ENCODE measurements around the gene LMO4.

The LMO4 gene

GRCh38 chr1:87328272-87329050 lies at the start of gene LMO4:
LMO4 (plus strand) TSS chr1:87328880; CDS start chr1:87332016, 3,136 bp downstream.
- peak; percentile 70 for DNase-seq

DNA sequence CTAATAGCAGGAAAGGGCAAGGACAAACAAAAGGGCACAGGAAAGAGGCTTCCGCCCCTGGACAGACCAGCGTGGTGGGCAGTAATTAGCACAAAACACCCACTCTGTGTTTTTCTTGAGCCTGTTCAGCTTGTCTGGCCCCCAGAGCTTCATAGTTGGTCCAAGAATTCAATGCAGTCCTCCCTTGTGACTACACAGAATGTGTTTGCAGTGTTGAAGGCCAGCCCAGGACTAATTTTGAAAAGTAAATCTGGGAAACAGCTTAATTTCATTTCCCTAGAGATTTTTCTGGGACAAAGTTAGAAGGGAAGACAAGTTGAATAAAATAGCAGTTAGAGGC lies 49.2 kb upstream of the LMO4 start:
- no peak for DNase-seq

DNA sequence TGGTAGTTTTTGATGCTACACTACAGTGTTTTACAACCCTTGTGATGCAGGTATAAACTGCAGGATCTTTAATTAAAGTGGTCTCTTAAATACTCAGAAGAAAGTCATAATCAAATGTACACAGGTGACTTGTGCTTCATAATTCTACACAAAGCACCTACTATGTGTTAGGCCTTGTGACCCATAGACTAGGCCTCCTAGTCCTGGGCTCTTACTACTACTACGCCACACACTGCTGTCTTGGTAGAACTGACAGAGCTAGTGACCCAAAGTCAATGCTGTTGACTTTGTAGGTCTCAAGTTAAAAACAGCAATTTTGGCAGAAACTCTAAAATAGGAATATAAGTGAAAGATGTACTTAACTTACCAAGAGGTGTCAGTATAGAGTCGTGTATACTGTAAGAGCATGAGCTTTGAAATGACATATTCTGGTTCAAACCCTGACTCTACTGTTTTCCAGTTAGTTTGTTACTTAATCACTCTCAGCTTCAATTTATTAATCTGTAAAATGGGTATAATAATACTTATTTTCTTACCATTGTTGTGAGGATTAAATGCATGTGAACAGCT lies 48.6 kb upstream of the LMO4 start:
- DNase-seq, result no peak

DNA sequence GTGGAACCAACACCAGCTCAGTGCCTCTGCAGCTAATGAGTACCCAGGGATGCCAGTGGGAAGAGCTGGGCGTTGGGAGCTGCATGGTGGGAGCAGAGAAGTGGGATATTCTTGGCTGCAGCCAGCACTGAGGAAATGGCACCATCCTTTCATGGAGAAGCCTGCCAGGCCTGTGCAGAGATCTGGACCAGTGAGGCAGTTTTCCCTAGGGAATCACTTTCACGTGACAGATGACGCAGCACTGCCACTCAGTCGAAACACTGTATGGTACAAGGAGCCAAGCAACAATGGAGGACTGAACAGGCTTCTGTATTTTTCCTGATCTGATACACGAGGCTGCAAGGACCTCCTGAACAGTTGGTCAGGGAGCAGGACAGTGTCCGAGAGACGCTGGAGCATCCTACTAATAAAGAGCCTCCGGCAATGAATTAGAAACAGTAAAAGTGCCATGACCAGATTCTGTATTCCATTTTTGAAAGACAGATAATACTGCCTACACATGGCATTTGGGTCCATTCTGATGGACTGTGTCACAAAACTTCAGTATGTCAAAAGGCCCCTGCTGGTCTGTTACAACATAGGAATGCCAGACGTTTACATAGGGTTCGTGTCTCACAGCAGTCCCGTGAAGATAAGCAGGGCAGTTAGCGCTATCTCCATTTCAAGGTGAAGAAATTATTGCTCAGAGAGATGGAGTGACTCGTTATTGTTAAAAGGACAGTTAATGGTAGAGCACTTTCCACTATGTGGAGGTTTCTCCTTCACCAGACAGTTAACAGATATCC lies 44.0 kb upstream of the LMO4 start:
- no peak for DNase-seq

- no peak for DNase-seq
Measured at GRCh38 chr1:87291107-87291506, 37.6 kb upstream of the LMO4 start.

DNA sequence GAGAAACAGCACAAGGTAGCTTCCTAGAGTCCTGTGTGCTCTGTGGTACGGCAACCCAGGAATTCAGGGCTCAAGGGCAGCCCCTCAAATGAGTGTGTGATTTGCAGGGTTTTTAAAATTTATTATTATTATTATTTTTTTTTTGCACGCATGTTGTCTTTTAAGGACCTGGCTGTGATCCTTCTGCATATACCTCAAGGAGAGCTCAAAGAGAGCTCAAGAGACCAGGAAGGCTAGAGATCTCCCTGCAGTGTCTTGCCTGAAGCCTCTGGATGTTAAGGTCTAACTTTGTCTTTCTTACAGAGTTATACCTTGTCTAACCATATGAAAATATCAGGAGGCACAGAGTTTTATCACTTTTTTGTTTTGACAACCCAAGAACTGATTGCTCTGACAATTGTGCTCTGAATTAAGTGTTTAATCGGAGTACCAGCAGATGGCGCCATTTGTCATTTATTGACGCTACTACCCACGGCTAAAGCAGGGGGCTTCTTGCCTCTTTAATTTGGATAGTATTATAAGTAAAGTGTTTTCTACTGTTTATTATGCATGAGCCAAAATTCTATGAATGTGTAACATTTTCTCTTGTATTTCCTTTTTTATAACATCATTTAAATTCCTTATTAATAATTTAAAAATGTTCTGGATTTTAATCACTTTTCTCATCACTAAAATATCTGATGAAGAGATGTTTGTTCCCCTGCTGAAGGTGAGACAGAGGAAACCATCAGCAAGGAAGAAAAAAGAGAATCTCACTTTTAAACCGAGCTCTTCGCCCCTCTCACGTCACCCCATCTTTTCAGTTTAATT lies 35.8 kb upstream of the LMO4 start:
- DNase-seq, result peak; percentile 50

GRCh38 chr1:87294633-87295032 lies 34.0 kb upstream of the LMO4 start:
- no peak for DNase-seq

GRCh38 chr1:87295445-87296110 lies 33.1 kb upstream of the LMO4 start:
- DNase-seq, result no peak

GRCh38 chr1:87296206-87296605 lies 32.5 kb upstream of the LMO4 start:
- DNase-seq, result no peak

- DNase-seq, result no peak
Measured at GRCh38 chr1:87299661-87300060, 29.0 kb upstream of the LMO4 start.

- DNase-seq, result no peak
Measured at GRCh38 chr1:87300628-87301027, 28.1 kb upstream of the LMO4 start.

DNA sequence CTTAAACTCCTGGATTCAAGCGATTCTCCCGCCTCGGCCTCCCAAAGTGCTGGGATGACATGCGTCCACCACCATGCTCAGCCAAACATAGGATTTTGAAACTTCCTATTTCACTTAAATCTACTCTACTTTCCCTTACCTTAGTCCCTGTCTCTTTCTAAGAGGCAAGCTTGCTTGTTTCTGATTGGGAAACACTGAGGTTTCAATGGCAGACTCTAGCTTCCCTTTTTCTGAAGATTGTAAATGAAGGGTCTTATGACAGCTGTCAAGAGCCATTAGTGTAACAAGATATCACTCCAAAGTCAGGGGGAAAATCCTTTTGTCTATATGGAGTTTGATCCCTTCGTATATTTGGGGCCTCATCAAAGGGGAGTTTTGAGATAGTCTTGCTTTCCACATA lies 23.5 kb upstream of the LMO4 start:
- no peak for DNase-seq

- no peak for DNase-seq
Measured at GRCh38 chr1:87305762-87306161, 22.9 kb upstream of the LMO4 start.

DNA sequence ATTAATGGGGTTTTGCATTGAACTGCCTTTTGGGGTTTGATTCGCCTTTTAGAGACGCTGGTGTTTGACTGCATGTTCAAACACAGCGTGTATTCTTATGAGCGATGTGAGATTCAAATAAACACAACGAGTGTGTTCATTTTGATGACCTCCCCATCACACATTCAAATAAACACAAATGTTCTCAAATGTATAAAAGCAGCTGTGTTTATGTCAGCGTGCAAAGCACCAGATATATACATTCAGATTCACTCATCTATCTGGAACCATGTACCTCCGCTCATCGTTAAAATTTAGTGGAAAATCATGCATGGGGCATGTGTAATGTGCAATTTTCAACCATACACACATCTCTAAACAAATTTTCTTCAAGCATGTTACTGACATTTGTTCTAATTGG lies 21.4 kb upstream of the LMO4 start:
- no peak for DNase-seq

- no peak for DNase-seq
Measured at GRCh38 chr1:87307931-87308330, 20.7 kb upstream of the LMO4 start.

DNA sequence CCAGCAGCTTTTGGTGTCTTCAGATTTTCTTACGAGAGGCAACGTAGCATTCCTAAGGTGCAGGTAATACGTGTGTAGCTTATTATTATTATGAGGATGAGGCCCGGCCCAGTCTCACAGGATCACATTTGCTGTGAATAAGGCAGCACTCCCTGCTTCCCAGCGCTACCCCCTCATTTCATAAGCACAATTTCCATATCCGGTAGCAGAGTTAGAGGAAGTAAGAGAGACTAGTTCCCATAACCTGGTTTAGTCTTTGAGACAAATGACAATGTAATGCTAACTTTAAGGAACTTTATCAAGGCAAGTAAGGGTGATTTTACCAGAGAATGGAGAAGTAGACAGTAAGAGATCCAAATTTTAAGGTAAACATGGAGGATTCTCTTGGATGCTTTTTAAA lies 14.6 kb upstream of the LMO4 start:
- no peak for DNase-seq

- DNase-seq, result no peak
Measured at GRCh38 chr1:87318056-87318650, 10.5 kb upstream of the LMO4 start.

GRCh38 chr1:87318806-87319205 lies 9.9 kb upstream of the LMO4 start:
- no peak for DNase-seq

GRCh38 chr1:87325982-87326738 lies 2.5 kb upstream of the LMO4 start:
- DNase-seq, result no peak

GRCh38 chr1:87327376-87328271 lies 1.1 kb upstream of the LMO4 start:
- no peak for DNase-seq

All from stimulated activated CD4-positive, alpha-beta T cell treated with anti-CD3 and anti-CD28 coated beads, Interleukin-12 subunit alpha, Interleukin-12 subunit beta, amount 100 ng/mL, for 4 hours (primary cell).